GM12878 (cell line): ENCODE results near the gene RAC2. TPM values are rescaled to one million over a fixed set of nuclear protein-coding genes. Genes with fewer than 3 reads are reported as not detected.

Experiments
- polyA plus RNA-seq, 11 experiments: library from polyadenylated mRNA; depleted of rRNA in 4 of 11; unstranded in 6 of 11; stranded (reverse) in 5 of 11; fragments of >200 nt; fragmentation: Nextera tagmentation in 4 of 11; fragmentation: Illumina TruSeq in 1 of 11; extraction: Ambion mirVana in 4 of 11; extraction: Trizol in 1 of 11; gene quantifications; 1 replicate in 1 of 11; 2 replicates in 10 of 11; pipeline versions ENCODE4 v1.2.1 to v1.2.3, GENCODE V29; 2011 to 2016; ENCODE audit warnings: inconsistent platforms in 2 of 11, missing spikeins in 2 of 11, low read depth in 1 of 11
- total RNA-seq, 4 experiments: library from RNA; depleted of rRNA in 3 of 4; stranded (reverse); fragments of >200 nt in 3 of 4; fragmentation: Illumina TruSeq in 1 of 4; extraction: Trizol in 1 of 4; gene quantifications; 2 replicates each; pipeline versions ENCODE4 v1.2.1 to v1.2.3, GENCODE V29; 2013 to 2021
- TF ChIP-seq, protein P1 (sequence below): fragments of 450-650 bp; formaldehyde crosslinking; IDR thresholded peaks from 2 replicates; pipeline ENCODE4 v1.4.0; 2020; ENCODE audit warnings: mild to moderate bottlenecking, moderate library complexity
- TF ChIP-seq, protein P2 (sequence below): fragments of 450-650 bp; IDR thresholded peaks from 2 replicates; pipeline ENCODE4 v1.6.1; 2018; ENCODE audit warnings: borderline replicate concordance, mild to moderate bottlenecking; ENCODE audit not compliant: partially characterized antibody
- TF ChIP-seq, protein P3 (sequence below): fragments of 450-650 bp; IDR thresholded peaks from 2 replicates; pipeline ENCODE4 v1.6.1; 2016; ENCODE audit warnings: mild to moderate bottlenecking, moderate library complexity, borderline replicate concordance

Gene RAC2
- total and polyA plus RNA-seq, 10 of the 15 experiments (the other 5 are each of a cell fraction or from before 2014, with no cell fraction given) = 102 to 386 (median 304) TPM

DNA sequence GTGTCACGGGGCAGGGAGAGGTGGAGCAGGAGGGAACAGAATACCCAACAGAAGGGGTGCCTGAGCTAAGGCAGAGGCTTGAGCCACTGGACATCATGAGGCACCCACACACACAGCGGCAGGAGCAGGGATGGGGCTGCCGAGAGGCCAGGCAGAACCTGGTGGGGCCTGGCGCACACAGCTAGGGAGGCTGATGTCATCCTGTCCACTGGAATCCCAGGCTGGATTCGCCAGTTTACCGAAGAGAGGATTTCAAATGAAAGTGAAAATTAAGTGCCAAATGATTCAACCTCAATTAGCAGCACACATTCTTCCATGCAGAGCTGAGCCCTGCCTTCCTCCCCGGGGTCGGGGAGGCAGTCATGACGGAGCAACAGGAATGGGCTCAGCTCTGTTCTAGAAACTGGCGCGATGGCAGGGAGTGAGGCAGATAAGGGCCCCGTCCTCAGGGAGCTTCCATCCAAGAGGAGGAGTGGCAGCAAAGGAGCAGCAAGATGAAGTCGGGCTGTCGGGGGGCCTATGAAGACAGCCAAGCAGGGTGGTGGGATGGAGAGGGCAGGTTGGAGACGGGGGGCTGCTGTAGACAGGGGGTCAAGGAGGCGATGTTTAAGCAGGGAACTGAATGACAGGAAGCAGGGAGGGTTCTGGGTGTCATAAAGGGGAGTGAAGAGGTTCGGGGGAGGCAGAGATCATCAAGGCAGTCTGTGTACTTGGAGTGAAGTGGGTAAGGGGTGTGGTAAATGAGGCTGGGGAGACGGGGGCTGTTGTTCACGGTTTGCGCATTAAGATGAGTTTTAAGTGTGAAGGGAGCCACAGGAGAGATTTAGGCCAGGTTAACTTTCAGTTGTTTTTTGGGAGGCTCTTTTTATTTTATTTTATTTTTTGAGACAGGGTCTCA lies 6.4 kb downstream of the RAC2 start (continued):
- TF ChIP-seq, protein P1, sequence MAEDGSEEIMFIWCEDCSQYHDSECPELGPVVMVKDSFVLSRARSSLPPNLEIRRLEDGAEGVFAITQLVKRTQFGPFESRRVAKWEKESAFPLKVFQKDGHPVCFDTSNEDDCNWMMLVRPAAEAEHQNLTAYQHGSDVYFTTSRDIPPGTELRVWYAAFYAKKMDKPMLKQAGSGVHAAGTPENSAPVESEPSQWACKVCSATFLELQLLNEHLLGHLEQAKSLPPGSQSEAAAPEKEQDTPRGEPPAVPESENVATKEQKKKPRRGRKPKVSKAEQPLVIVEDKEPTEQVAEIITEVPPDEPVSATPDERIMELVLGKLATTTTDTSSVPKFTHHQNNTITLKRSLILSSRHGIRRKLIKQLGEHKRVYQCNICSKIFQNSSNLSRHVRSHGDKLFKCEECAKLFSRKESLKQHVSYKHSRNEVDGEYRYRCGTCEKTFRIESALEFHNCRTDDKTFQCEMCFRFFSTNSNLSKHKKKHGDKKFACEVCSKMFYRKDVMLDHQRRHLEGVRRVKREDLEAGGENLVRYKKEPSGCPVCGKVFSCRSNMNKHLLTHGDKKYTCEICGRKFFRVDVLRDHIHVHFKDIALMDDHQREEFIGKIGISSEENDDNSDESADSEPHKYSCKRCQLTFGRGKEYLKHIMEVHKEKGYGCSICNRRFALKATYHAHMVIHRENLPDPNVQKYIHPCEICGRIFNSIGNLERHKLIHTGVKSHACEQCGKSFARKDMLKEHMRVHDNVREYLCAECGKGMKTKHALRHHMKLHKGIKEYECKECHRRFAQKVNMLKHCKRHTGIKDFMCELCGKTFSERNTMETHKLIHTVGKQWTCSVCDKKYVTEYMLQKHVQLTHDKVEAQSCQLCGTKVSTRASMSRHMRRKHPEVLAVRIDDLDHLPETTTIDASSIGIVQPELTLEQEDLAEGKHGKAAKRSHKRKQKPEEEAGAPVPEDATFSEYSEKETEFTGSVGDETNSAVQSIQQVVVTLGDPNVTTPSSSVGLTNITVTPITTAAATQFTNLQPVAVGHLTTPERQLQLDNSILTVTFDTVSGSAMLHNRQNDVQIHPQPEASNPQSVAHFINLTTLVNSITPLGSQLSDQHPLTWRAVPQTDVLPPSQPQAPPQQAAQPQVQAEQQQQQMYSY (CRISPR knock-in tag) = no peak
- TF ChIP-seq, protein P2, sequence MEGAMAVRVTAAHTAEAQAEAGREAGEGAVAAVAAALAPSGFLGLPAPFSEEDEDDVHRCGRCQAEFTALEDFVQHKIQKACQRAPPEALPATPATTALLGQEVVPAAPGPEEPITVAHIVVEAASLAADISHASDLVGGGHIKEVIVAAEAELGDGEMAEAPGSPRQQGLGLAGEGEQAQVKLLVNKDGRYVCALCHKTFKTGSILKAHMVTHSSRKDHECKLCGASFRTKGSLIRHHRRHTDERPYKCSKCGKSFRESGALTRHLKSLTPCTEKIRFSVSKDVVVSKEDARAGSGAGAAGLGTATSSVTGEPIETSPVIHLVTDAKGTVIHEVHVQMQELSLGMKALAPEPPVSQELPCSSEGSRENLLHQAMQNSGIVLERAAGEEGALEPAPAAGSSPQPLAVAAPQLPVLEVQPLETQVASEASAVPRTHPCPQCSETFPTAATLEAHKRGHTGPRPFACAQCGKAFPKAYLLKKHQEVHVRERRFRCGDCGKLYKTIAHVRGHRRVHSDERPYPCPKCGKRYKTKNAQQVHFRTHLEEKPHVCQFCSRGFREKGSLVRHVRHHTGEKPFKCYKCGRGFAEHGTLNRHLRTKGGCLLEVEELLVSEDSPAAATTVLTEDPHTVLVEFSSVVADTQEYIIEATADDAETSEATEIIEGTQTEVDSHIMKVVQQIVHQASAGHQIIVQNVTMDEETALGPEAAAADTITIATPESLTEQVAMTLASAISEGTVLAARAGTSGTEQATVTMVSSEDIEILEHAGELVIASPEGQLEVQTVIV = no peak
- TF ChIP-seq, protein P3, sequence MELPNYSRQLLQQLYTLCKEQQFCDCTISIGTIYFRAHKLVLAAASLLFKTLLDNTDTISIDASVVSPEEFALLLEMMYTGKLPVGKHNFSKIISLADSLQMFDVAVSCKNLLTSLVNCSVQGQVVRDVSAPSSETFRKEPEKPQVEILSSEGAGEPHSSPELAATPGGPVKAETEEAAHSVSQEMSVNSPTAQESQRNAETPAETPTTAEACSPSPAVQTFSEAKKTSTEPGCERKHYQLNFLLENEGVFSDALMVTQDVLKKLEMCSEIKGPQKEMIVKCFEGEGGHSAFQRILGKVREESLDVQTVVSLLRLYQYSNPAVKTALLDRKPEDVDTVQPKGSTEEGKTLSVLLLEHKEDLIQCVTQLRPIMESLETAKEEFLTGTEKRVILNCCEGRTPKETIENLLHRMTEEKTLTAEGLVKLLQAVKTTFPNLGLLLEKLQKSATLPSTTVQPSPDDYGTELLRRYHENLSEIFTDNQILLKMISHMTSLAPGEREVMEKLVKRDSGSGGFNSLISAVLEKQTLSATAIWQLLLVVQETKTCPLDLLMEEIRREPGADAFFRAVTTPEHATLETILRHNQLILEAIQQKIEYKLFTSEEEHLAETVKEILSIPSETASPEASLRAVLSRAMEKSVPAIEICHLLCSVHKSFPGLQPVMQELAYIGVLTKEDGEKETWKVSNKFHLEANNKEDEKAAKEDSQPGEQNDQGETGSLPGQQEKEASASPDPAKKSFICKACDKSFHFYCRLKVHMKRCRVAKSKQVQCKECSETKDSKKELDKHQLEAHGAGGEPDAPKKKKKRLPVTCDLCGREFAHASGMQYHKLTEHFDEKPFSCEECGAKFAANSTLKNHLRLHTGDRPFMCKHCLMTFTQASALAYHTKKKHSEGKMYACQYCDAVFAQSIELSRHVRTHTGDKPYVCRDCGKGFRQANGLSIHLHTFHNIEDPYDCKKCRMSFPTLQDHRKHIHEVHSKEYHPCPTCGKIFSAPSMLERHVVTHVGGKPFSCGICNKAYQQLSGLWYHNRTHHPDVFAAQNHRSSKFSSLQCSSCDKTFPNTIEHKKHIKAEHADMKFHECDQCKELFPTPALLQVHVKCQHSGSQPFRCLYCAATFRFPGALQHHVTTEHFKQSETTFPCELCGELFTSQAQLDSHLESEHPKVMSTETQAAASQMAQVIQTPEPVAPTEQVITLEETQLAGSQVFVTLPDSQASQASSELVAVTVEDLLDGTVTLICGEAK = no peak
